B cell (primary cell): ENCODE results near the gene TACC3. TPM values are rescaled to one million over a fixed set of nuclear protein-coding genes. Genes with fewer than 3 reads are reported as not detected.

Experiments
- ATAC-seq: fragments of 200-7000 bp; cut with Tn5 transposase; one replicate; pipeline ENCODE4 v1.10.0; 2021; ENCODE audit warnings: low read depth, mild to moderate bottlenecking, moderate number of reproducible peaks, moderate library complexity
- CTCF ChIA-PET: fragments of 350-600 bp; sonication (Branson Sonifier 250); formaldehyde crosslinking; loops from one replicate; lab custom pipeline; 2021; ENCODE audit warnings: antibody characterized with exemption, inconsistent platforms; lab: Charles Lee
- POLR2A ChIA-PET: fragments of 350-600 bp; sonication (Branson Sonifier 250); formaldehyde crosslinking; loops from one replicate; lab custom pipeline; 2021; ENCODE audit warnings: antibody characterized with exemption; lab: Charles Lee
- DNase-seq: peaks from one replicate; pipeline ENCODE4 v3.0.0; 2013
- H2AFZ ChIP-seq: 2 replicates; pipeline ENCODE4 v1.6.1; 2012; ENCODE audit warnings: mild to moderate bottlenecking, low read depth, low read length; ENCODE audit not compliant: insufficient read depth, poor library complexity, severe bottlenecking
- H3K27ac ChIP-seq, 2 donors: 1 replicate in 1 of 2; 2 replicates in 1 of 2; pipeline ENCODE4 v1.5.1; 2012 to 2013; ENCODE audit warnings: low read length in 2 of 2, mild to moderate bottlenecking in 2 of 2, moderate library complexity in 1 of 2
- H3K27me3 ChIP-seq, 4 experiments: fragments of 200-600 bp in 1 of 4; sonication (generic) in 1 of 4; replicated peaks in 1 of 4; 1 replicate in 2 of 4; 2 replicates in 2 of 4; pipeline versions ENCODE4 v1.6.1 to v1.7.0; 2013 to 2016; ENCODE audit warnings: low read length in 3 of 4, mild to moderate bottlenecking in 2 of 4, mixed read lengths in 1 of 4, moderate library complexity in 1 of 4; ENCODE audit not compliant: insufficient read depth in 4 of 4, control insufficient read depth in 3 of 4; ENCODE audit errors: control extremely low read depth in 1 of 4
- H3K36me3 ChIP-seq, 2 experiments: replicated peaks in 1 of 2; 1 replicate in 1 of 2; 2 replicates in 1 of 2; pipeline versions ENCODE4 v1.6.1 to v1.7.1; 2013; ENCODE audit warnings: low read length in 1 of 2; ENCODE audit not compliant: insufficient read depth in 2 of 2, control insufficient read depth in 1 of 2; ENCODE audit errors: control extremely low read depth in 1 of 2, extremely low read depth in 1 of 2
- H3K4me1 ChIP-seq, 2 donors: fragments of 200-600 bp in 1 of 2; sonication (generic) in 1 of 2; 1 replicate in 1 of 2; 2 replicates in 1 of 2; pipeline versions ENCODE4 v1.5.1 to v1.6.1; 2013 to 2017; ENCODE audit warnings: low read length in 2 of 2; ENCODE audit not compliant: control insufficient read depth in 2 of 2, insufficient read depth in 2 of 2
- H3K4me2 ChIP-seq: replicated peaks from 2 replicates; pipeline ENCODE3; 2012; ENCODE audit warnings: mild to moderate bottlenecking, low read depth, low read length; ENCODE audit not compliant: poor library complexity, severe bottlenecking
- H3K4me3 ChIP-seq, 5 experiments: fragments of 200-600 bp in 1 of 5; sonication (generic) in 1 of 5; 1 replicate in 3 of 5; 2 replicates in 2 of 5; pipeline versions ENCODE4 v1.5.1 to v1.7.0; 2011 to 2016; ENCODE audit warnings: low read length in 4 of 5, mild to moderate bottlenecking in 4 of 5, low read depth in 2 of 5, control low read depth in 1 of 5, moderate library complexity in 1 of 5; ENCODE audit not compliant: insufficient read depth in 1 of 5; ENCODE audit errors: control extremely low read depth in 1 of 5, extremely low read depth in 1 of 5
- H3K79me2 ChIP-seq: fragments of 200-600 bp; sonication (generic); one replicate; pipeline ENCODE4 v1.6.0; 2016; ENCODE audit warnings: low read length; ENCODE audit not compliant: control insufficient read depth, insufficient read depth
- H3K9ac ChIP-seq: fragments of 200-600 bp; sonication (generic); 2 replicates; pipeline ENCODE4 v1.6.1; 2017; ENCODE audit warnings: mild to moderate bottlenecking, low read length, moderate library complexity
- H3K9me3 ChIP-seq, 3 donors: one replicate each; pipeline versions ENCODE4 v1.6.1 to v1.7.1; 2013; ENCODE audit warnings: low read length in 2 of 3; ENCODE audit not compliant: control insufficient read depth in 2 of 3, insufficient read depth in 1 of 3; ENCODE audit errors: control extremely low read depth in 1 of 3
- H4K20me1 ChIP-seq: 2 replicates; pipeline ENCODE4 v1.6.0; 2012; ENCODE audit warnings: mild to moderate bottlenecking, low read length; ENCODE audit not compliant: insufficient read depth, control insufficient read depth, poor library complexity, severe bottlenecking
- H3K27ac Mint-ChIP-seq: one replicate; pipeline ENCODE4 v1.8.0; 2021; ENCODE audit warnings: mixed read lengths
- H3K27me3 Mint-ChIP-seq: one replicate; pipeline ENCODE4 v1.8.0; 2021; ENCODE audit warnings: mixed read lengths
- H3K4me1 Mint-ChIP-seq: one replicate; pipeline ENCODE4 v1.8.0; 2021; ENCODE audit warnings: mixed read lengths
- H3K4me3 Mint-ChIP-seq: one replicate; pipeline ENCODE4 v1.8.0; 2021; ENCODE audit warnings: mixed read lengths
- H3K9me3 Mint-ChIP-seq: one replicate; pipeline ENCODE4 v1.8.0; 2022; ENCODE audit warnings: mixed read lengths; ENCODE audit not compliant: insufficient read depth
- CTCF ChIP-seq: fragments of 200-600 bp; IDR thresholded peaks from one replicate; pipeline ENCODE4 v1.8.0; 2022; ENCODE audit warnings: antibody characterized with exemption, mild to moderate bottlenecking
- EZH2 ChIP-seq: IDR thresholded peaks from 2 replicates; pipeline ENCODE4 v1.6.1; 2012; ENCODE audit warnings: borderline replicate concordance, low read depth, mild to moderate bottlenecking, moderate library complexity, low read length; ENCODE audit not compliant: insufficient read depth, poor library complexity, severe bottlenecking
- WGBS: methylation state at CpG from one replicate; pipeline ENCODE4 v1.1.5; 2013; ENCODE audit warnings: missing lambda C conversion rate; ENCODE audit not compliant: insufficient coverage; 5-methylcytosine and 5-hydroxymethylcytosine counted together
- intact Hi-C: fragments of 100-400 bp; cut with micrococcal nuclease; formaldehyde crosslinking; loops from one replicate; pipeline ENCODE4 v1.10.0; 2022
- polyA plus RNA-seq: library from polyadenylated mRNA; depleted of rRNA; stranded (reverse); fragments of >200 nt; gene quantifications from 2 replicates; pipeline ENCODE4 v1.2.3, GENCODE V29; 2012
- total RNA-seq, 2 donors: library from RNA; stranded (reverse); fragments of 120-200 nt in 1 of 2; gene quantifications; 1 replicate in 1 of 2; 2 replicates in 1 of 2; pipeline versions ENCODE4 v1.2.3 to v1.2.4, GENCODE V29; 2013 to 2022

TACC3 gene
- total and polyA plus RNA-seq, 2 donors (not counting 1 experiment from before 2014, with no cell fraction given) = 29.5 to 47.9 TPM

GRCh38 chr4:1703867-1704266, 17.5 kb upstream of the TACC3 start:
- intact Hi-C loops = no loop called here
- H3K36me3 ChIP-seq = peaks cover 0 to 47% of the 10 kb centered on the region in 2 experiments
- no peaks in the 10 kb centered on the region for H3K9me3 ChIP-seq
- ATAC-seq (no peak), DNase-seq (no peak)
- no peak overlapping the region for H2AFZ ChIP-seq
- H3K4me1 Mint-ChIP-seq = peaks cover 9% of the 10 kb centered on the region
- no peak overlapping the region for H3K27ac Mint-ChIP-seq
- whole genome bisulfite sequencing = no CpG with 5 or more reads among the region's 1 CpG
- H3K27me3 Mint-ChIP-seq = no peaks in the 10 kb centered on the region
- no peak overlapping the region for H3K4me3 Mint-ChIP-seq
- no peak overlapping the region for H3K4me2 ChIP-seq
- H3K27me3 ChIP-seq = no peaks in the 10 kb centered on the region
- POLR2A ChIA-PET = no interaction called here
- no peak for TF ChIP-seq CTCF
- TF ChIP-seq EZH2 = no peak
- peaks cover 90% of the 10 kb centered on the region for H3K79me2 ChIP-seq
- H3K4me3 ChIP-seq = no peak overlapping the region
- H3K9me3 Mint-ChIP-seq = no peaks in the 10 kb centered on the region
- peaks cover 41% of the 10 kb centered on the region for H4K20me1 ChIP-seq
- H3K27ac ChIP-seq = no peak overlapping the region
- no peak overlapping the region for H3K9ac ChIP-seq
- CTCF ChIA-PET = interaction anchor here (1.1 to 4.2 kb wide), 2 partner anchors 11 to 23 kb away, joined by 3 to 37 read pairs; no protein-coding TSS in a partner anchor
- no peaks in the 10 kb centered on the region for H3K4me1 ChIP-seq

- 100% methylated on average over 1 of the region's 6 CpGs for WGBS
- H3K4me2 ChIP-seq = no peak overlapping the region
These were observed 15.6 kb upstream of the TACC3 start for GRCh38 chr4:1705732-1706131.

More at GRCh38 chr4:1705732-1706131, 15.6 kb upstream of the TACC3 start:
- ChIA-PET POLR2A (no interaction called here), CTCF (interaction anchor here (5.5 kb wide), 1 partner anchor 12 kb away, joined by 54 read pairs; no protein-coding TSS in a partner anchor)
- Mint-ChIP-seq H3K4me1 (peaks cover 27% of the 10 kb centered on the region), H3K9me3 (no peaks in the 10 kb centered on the region), H3K4me3 (no peak overlapping the region), H3K27ac (no peak overlapping the region), H3K27me3 (no peaks in the 10 kb centered on the region)
- Histone ChIP-seq H3K9me3 (no peaks in the 10 kb centered on the region), H3K36me3 (peaks cover 0 to 29% of the 10 kb centered on the region in 2 experiments), H4K20me1 (peaks cover 50% of the 10 kb centered on the region), H3K79me2 (peaks cover 97% of the 10 kb centered on the region), H3K27me3 (no peaks in the 10 kb centered on the region), H3K4me3 (no peak overlapping the region), H3K27ac (no peak overlapping the region), H3K9ac (no peak overlapping the region), H2AFZ (no peak overlapping the region), H3K4me1 (peaks cover 7 to 10% of the 10 kb centered on the region in 2 donors)
- TF ChIP-seq CTCF (no peak), EZH2 (no peak)
- ATAC-seq = no peak
- DNase-seq = no peak
- intact Hi-C loops = no loop called here
